GM18870 (cell line): ENCODE data around the gene GNG2.

Source experiments
- ATAC-seq: cut with Tn5 transposase; IDR thresholded peaks from one replicate; pipeline ENCODE4 v1.9.1; 2021; ENCODE audit warnings: moderate library complexity; ENCODE audit not compliant: unreplicated experiment

The GNG2 gene

GRCh38 chr14:51989293-51990234, 129.2 kb downstream of the GNG2 start, which contains the start of gene RTRAF:
RTRAF (plus strand) TSS chr14:51989546; CDS start chr14:51989640, 94 bp downstream.
- peak; percentile 85 for ATAC-seq

- ATAC-seq = no peak
Measured at GRCh38 chr14:51990488-51990887, 130.1 kb downstream of the GNG2 start.

GRCh38 chr14:51993285-51993920, 133.0 kb downstream of the GNG2 start:
- no peak for ATAC-seq

GRCh38 chr14:51996148-51996746, 135.8 kb downstream of the GNG2 start:
- ATAC-seq = no peak

- ATAC-seq = no peak
Measured at GRCh38 chr14:51998348-51998747, 137.9 kb downstream of the GNG2 start.

- no peak for ATAC-seq
Measured at GRCh38 chr14:51999084-51999483, 138.7 kb downstream of the GNG2 start.

- no peak for ATAC-seq
Measured at GRCh38 chr14:52000019-52000582, 139.7 kb downstream of the GNG2 start.

- no peak for ATAC-seq
Measured at GRCh38 chr14:52000696-52001095, 140.3 kb downstream of the GNG2 start.

GRCh38 chr14:52002542-52002941, 142.1 kb downstream of the GNG2 start:
- ATAC-seq = no peak

- ATAC-seq = no peak
Measured at GRCh38 chr14:52003324-52003723, 142.9 kb downstream of the GNG2 start.

- no peak for ATAC-seq
Measured at GRCh38 chr14:52005625-52006024, 145.2 kb downstream of the GNG2 start.

- ATAC-seq = no peak
Measured at GRCh38 chr14:52006361-52006760, 145.9 kb downstream of the GNG2 start.

- no peak for ATAC-seq
Measured at GRCh38 chr14:52007211-52007610, 146.8 kb downstream of the GNG2 start.

GRCh38 chr14:52007637-52008036, 147.2 kb downstream of the GNG2 start:
- ATAC-seq = no peak

- no peak for ATAC-seq
Measured at GRCh38 chr14:52008136-52008535, 147.7 kb downstream of the GNG2 start.

- no peak for ATAC-seq
Measured at GRCh38 chr14:52010173-52010693, 149.8 kb downstream of the GNG2 start.

- no peak for ATAC-seq
Measured at GRCh38 chr14:52011523-52011922, 151.1 kb downstream of the GNG2 start.

- no peak for ATAC-seq
Measured at GRCh38 chr14:52012635-52013034, 152.2 kb downstream of the GNG2 start.

- no peak for ATAC-seq
Measured at GRCh38 chr14:52013984-52014600, 153.7 kb downstream of the GNG2 start.

- ATAC-seq = no peak
Measured at GRCh38 chr14:52014601-52015267, 154.3 kb downstream of the GNG2 start.
